GM12801 (cell line): Measurements from ENCODE around the gene KLHL1.

Experiments
- CTCF ChIP-seq: IDR thresholded peaks from one replicate; pipeline ENCODE4 v1.5.1; 2011; ENCODE audit warnings: control low read depth; ENCODE audit not compliant: insufficient read length; ENCODE audit errors: extremely low read depth

Gene KLHL1

GRCh38 chr13:69737129-69737935, 370.9 kb downstream of the KLHL1 start:
- no peak for TF ChIP-seq CTCF

- TF ChIP-seq CTCF: no peak
These were observed 386.6 kb downstream of the KLHL1 start for GRCh38 chr13:69721631-69722030.

GRCh38 chr13:69720278-69720983, 387.8 kb downstream of the KLHL1 start:
- no peak for TF ChIP-seq CTCF

- no peak for TF ChIP-seq CTCF
These were observed 401.4 kb downstream of the KLHL1 start for GRCh38 chr13:69706807-69707206.

GRCh38 chr13:69704311-69704710, 403.9 kb downstream of the KLHL1 start:
- TF ChIP-seq CTCF: no peak

GRCh38 chr13:69690999-69691398, 417.3 kb downstream of the KLHL1 start:
- no peak for TF ChIP-seq CTCF

GRCh38 chr13:69683921-69684686, 424.1 kb downstream of the KLHL1 start:
- TF ChIP-seq CTCF: no peak
